22Rv1 (cell line): ENCODE data around the gene PKHD1.

Experiments
- H3K27ac ChIP-seq: fragments of 450-650 bp; 2 replicates; pipeline ENCODE4 v1.5.1; 2017
- CTCF ChIP-seq: fragments of 450-650 bp; IDR thresholded peaks from 2 replicates; pipeline ENCODE4 v1.5.1; 2017; ENCODE audit warnings: mild to moderate bottlenecking
- ZFX ChIP-seq: fragments of 450-650 bp; IDR thresholded peaks from 2 replicates; pipeline ENCODE4 v1.6.1; 2017; ENCODE audit warnings: antibody characterized with exemption, borderline replicate concordance

The PKHD1 gene

GRCh38 chr6:51968265-51968664 is 119.1 kb downstream of the PKHD1 start:
- no peak overlapping the region for H3K27ac ChIP-seq
- TF ChIP-seq ZFX = no peak

- H3K27ac ChIP-seq = no peak overlapping the region
- TF ChIP-seq ZFX (no peak), CTCF (no peak)
Observed at GRCh38 chr6:51965222-51965801, 122.1 kb downstream of the PKHD1 start.

GRCh38 chr6:51963980-51964379 is 123.4 kb downstream of the PKHD1 start:
- H3K27ac ChIP-seq = no peak overlapping the region
- TF ChIP-seq ZFX (no peak), CTCF (no peak)

DNA sequence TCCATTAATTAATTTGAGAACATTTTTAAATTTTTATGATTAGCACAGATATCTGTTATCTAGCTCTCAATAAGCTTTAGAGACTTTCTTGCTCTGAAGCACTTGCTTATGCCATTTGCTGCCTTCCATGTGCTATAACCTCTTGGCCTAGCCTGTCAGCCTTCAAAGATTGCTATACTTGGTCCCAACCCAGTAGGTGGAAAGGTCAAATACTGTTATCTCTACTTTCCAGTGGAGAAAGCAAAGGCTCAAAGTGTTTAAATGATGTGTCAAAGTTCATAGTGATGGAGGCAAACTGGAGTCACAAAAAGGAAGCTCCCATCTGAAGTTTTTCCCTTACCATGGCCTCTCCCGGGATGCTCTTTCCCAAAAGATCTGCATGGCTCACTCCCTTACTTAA is 125.1 kb downstream of the PKHD1 start:
- no peak overlapping the region for H3K27ac ChIP-seq
- TF ChIP-seq ZFX = no peak
- no peak for TF ChIP-seq CTCF

DNA sequence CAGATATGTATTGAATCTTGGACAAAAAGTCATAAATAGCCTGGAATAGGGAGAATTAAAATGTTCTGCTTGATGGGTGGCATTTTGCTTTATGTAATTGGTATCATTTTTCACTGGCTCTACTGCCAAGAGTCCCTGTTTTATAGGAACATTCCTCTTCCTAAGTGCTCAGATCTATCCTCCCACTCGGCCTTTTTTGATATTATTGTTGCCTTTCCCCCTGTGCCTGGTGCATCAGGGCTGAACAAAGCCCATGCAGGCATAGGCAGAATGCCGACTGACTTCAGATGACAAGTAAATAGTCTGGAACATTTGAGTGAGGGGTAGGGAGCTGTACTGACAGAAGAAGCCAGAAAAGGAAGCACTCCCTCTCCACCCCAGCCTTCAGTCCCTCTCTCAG is 127.0 kb downstream of the PKHD1 start:
- no peak for TF ChIP-seq CTCF
- no peak for TF ChIP-seq ZFX
- no peak overlapping the region for H3K27ac ChIP-seq

DNA sequence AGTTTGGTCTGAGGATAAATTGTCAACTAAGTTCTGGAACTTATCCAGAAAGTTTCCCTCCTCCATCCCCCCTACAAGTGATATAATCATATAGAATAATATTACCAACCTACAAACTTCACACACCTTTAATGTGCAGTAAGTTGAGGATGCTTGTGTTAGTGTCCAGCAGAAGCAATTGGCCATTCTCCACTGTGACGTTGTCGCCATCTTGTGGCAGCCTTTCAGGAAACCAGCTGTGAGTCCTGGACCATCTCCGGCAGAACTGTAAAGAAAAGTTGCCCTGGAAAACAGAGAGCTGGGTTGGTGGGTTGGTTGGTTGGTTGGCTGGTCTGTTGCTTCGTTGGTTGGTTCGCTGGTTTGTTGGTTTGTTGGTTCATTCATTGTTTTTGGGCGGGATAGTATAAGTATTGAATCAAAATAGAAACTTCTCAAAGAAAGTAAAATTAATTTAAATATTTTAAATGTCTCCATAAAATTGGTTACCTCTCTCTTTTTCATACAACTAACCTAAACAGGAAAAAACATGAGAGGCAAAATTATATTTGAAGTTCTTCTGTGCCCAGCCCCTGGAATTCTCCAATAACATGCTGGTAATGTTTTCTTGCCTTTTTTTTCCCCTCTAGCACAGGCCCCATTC is 127.5 kb downstream of the PKHD1 start:
- no peak overlapping the region for H3K27ac ChIP-seq
- TF ChIP-seq ZFX (no peak), CTCF (peak; percentile 91)

GRCh38 chr6:51954681-51955080 is 132.7 kb downstream of the PKHD1 start:
- H3K27ac ChIP-seq = no peak overlapping the region
- TF ChIP-seq ZFX (no peak), CTCF (no peak)
